ENCODE measurements around the gene PARD3.

Gene PARD3

GRCh38 chr10:34635111-34635510, 180.0 kb downstream of the PARD3 start:
- in situ Hi-C loops (cut with MboI; ENCODE audit: low sequenced_read_pairs): loop anchor here (25.0 kb wide), 1 partner anchor 1448 kb away; no protein-coding TSS in a partner anchor

- in situ Hi-C loops (cut with MboI; ENCODE audit: low sequenced_read_pairs): loop anchor here (25.0 kb wide), 1 partner anchor 1446 kb away; no protein-coding TSS in a partner anchor
Observed at GRCh38 chr10:34633374-34633773, 181.7 kb downstream of the PARD3 start.

GRCh38 chr10:34629084-34629483, 186.0 kb downstream of the PARD3 start:
- in situ Hi-C loops (cut with MboI; ENCODE audit: low sequenced_read_pairs): loop anchor here (25.0 kb wide), 1 partner anchor 1442 kb away; no protein-coding TSS in a partner anchor

GRCh38 chr10:34628174-34628796, 186.8 kb downstream of the PARD3 start:
- in situ Hi-C loops (cut with MboI; ENCODE audit: low sequenced_read_pairs): loop anchor here (25.0 kb wide), 1 partner anchor 1441 kb away; no protein-coding TSS in a partner anchor

GRCh38 chr10:34627741-34628140, 187.4 kb downstream of the PARD3 start:
- in situ Hi-C loops (cut with MboI; ENCODE audit: low sequenced_read_pairs): loop anchor here (25.0 kb wide), 1 partner anchor 1440 kb away; no protein-coding TSS in a partner anchor

DNA sequence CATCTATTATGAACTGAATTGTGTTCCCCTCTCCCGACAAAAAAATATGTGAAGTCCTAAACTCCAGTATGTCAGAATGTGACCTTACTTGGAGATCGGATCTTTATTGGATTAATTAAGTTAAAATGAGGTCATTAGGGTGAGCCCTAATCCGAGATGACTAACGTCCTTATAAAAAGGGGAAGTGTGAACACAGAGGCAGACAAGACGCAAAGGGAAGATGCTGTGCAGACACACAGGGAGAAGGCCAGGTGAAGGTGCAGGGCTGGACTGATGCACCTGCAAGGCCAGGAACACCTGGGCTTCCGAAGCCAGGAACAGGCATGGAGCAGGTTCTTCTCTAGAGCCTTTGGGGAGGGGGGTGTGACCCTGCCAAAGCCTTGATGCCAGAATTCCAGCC, 187.8 kb downstream of the PARD3 start:
- in situ Hi-C loops (cut with MboI; ENCODE audit: low sequenced_read_pairs): loop anchor here (25.0 kb wide), 1 partner anchor 1440 kb away; no protein-coding TSS in a partner anchor

- in situ Hi-C loops (cut with MboI; ENCODE audit: low sequenced_read_pairs): loop anchor here (25.0 kb wide), 1 partner anchor 1439 kb away; no protein-coding TSS in a partner anchor
Observed at GRCh38 chr10:34626158-34626880, 188.8 kb downstream of the PARD3 start.

DNA sequence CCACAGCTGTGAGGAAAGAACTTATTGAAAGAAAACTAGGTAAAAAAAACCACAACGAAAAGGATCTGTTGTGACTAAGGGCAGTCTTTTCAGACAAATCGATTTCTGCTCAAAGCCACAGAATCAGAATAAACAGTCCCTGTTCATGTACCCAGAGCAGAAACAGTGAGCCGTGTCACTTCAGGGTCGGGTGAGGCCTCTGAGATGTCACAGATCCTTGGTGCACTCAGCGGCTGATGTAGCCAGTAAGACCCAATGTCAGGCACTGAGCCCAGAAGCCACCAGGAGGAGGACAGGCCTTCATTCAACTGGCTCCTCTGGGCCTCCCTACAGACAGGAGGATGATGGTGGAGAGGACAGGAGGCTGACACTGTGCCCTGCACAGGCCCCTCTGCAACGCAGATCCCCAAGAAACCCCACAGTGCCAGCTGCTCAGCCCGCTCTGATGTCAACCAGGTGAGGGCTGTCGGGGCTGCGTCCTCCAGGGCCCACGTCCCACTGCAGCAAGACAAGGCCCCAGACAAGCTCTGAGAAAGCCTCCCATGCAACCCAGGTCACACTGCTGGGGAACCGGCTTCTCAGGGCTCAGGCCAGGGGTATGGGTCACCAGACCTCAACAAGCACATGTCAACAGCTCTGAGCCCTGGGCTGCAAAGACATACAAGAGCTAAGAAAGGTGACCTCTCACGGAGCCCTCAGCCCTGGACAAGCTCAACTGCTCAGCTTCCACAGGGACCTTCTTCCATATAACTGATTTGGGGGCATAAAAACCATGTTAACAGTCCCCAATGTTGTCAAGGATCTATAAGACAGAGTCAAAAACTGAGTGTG, 190.6 kb downstream of the PARD3 start:
- in situ Hi-C loops (cut with MboI; ENCODE audit: low sequenced_read_pairs): loop anchor here (25.0 kb wide), 1 partner anchor 1437 kb away; no protein-coding TSS in a partner anchor

- in situ Hi-C loops (cut with MboI; ENCODE audit: low sequenced_read_pairs): no loop called here
Observed at GRCh38 chr10:34622945-34623344, 192.2 kb downstream of the PARD3 start.

GRCh38 chr10:34618611-34619010, 196.5 kb downstream of the PARD3 start:
- in situ Hi-C loops (cut with MboI; ENCODE audit: low sequenced_read_pairs): no loop called here

GRCh38 chr10:34615770-34616169, 199.3 kb downstream of the PARD3 start:
- in situ Hi-C loops (cut with MboI; ENCODE audit: low sequenced_read_pairs): no loop called here

DNA sequence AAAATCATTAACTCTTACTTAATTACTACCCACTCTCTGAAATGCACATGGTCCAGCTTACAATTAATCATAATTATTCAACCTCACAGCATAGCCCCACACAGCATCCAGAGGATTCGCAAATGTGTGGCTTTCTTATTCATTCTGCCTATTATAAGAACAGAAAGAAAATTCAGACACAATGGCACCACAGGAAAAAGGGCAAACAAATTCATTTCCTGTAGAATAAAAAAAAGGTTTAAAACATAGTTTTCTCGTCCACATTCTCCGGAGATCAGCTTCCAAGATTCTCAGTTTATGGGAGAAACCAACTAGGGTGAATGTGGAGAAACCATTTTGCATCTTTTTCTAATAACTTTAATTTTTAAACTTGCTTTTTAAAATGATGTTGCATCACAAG, 201.6 kb downstream of the PARD3 start:
- in situ Hi-C loops (cut with MboI; ENCODE audit: low sequenced_read_pairs): no loop called here

- in situ Hi-C loops (cut with MboI; ENCODE audit: low sequenced_read_pairs): no loop called here
Observed at GRCh38 chr10:34612938-34613337, 202.2 kb downstream of the PARD3 start.

DNA sequence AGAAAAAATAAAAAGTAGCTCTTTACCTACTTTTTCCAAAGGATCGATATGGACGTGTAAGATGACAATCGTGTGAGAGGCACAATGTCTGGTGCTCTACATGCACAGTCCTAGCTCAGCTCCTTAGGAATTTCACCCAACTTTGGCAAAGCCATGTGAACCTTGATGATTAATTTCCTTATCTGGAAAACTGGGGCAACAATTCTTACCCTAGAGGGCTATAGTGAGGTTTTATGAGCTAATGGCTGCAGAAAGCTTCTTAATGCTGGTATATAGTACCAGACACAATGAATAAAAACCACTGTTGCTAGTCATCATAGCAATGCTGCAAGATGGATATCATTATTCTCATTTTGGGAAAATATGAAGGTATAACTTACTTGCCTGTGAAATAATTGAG, 202.7 kb downstream of the PARD3 start:
- in situ Hi-C loops (cut with MboI; ENCODE audit: low sequenced_read_pairs): no loop called here

DNA sequence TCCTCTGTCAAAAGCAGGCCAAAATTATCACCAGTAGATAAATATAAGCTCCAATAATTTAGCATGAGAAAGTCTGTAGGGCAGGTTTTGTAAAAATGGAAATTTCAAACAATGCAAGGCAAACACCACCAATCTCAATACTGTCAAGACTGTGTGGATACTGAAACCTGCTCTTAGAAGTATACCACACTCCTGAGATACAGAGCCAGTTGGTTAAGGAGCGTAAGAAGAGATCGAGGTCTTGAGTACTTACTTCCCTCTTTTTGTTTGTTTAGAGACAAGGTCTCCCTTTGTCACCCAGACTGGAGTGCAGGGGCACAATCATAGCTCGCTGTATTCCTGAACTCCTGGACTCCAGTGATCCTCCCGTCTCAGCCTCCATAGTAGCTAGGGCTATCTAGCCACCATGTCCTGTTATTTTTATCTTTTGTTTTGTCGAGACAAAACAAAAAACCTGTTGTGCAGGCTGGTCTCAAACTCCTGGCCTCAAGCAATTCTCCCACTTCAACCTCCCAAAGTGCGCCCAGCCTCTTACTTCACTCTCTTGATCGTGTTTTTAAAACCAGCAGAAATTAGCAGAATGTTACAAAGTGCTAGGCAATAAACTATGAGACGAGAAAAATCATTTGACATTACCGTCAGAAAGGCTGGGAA, 205.7 kb downstream of the PARD3 start:
- in situ Hi-C loops (cut with MboI; ENCODE audit: low sequenced_read_pairs): no loop called here

- in situ Hi-C loops (cut with MboI; ENCODE audit: low sequenced_read_pairs): no loop called here
Observed at GRCh38 chr10:34607894-34608293, 207.2 kb downstream of the PARD3 start.

GRCh38 chr10:34606890-34607289, 208.2 kb downstream of the PARD3 start:
- in situ Hi-C loops (cut with MboI; ENCODE audit: low sequenced_read_pairs): no loop called here

GRCh38 chr10:34602478-34602877, 212.6 kb downstream of the PARD3 start:
- in situ Hi-C loops (cut with MboI; ENCODE audit: low sequenced_read_pairs): no loop called here

- in situ Hi-C loops (cut with MboI; ENCODE audit: low sequenced_read_pairs): no loop called here
Observed at GRCh38 chr10:34601691-34602090, 213.4 kb downstream of the PARD3 start.

DNA sequence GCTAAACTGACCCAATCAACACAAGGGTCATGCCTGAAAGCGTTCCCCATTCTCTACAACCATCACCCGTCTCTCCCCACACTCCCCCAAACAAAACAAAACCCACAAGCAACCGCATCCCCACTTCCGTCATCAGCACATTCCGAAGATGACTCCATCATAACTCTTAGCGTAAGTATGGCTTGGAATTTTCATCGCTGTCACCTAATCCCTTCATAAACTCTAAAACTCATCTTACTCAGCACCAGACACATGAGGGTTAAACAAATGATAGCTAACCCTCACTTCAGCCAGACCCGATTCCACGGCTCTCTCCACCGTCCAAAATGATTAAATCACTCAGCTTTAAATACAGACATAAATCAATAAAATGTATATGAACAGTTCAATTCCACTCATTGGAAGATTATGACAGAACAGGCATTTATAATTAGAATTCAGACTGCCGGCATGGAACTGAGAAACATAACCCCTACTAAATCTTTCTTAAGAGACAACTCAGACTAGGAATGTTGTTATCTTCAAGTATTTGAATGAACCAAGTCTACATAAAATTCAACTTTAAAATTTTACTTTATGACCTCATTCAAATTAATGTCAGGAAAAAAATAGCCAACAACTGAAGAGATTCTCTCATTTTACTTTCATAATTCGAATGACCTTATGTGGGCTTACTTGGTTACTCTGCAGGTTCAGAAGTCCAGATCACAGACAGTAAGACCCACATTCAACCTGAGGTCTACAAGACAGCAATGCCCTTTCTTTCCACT, 215.9 kb downstream of the PARD3 start:
- in situ Hi-C loops (cut with MboI; ENCODE audit: low sequenced_read_pairs): no loop called here
